Measurements from ENCODE around the gene IQCK.

IQCK gene

DNA sequence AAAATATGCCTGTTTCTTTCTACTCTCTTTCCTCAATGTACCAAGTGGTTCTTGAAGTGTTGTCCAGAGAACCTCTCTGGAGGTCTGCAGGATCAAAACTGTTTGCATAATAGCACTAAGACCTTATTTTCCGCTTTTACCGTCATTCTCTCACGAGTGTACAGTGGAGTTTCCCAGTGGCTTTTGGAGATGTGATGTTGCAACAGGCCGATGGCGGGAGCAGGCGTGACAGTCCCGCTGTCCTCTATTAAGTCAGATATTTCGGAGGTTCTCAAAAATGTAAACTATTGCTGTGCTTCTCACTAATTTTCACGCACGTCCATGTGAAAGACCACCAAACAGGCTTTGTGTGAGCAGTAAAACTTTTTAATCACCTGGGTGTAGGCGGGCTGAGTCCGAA lies 174.8 kb downstream of the IQCK start:
- DNase-seq = no peak

DNA sequence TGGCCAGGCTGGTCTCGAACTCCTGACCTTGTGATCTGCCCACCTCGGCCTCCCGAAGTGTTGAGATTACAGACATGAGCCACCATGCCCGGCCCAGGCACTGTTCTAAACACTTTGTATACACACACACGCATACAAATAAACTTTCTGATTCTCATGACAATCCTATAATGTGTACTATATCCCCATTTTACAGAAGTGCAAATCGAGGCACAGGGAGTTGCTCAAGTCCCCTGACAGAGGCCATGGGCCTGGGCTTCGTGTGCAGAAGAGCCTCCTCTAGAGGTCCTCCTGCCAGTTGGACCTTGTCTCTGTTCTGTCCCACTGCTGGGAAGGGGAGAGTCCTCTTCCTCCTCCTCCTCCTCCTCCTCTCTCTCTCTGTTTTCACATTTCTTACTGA lies 176.5 kb downstream of the IQCK start:
- no peak for DNase-seq

DNA sequence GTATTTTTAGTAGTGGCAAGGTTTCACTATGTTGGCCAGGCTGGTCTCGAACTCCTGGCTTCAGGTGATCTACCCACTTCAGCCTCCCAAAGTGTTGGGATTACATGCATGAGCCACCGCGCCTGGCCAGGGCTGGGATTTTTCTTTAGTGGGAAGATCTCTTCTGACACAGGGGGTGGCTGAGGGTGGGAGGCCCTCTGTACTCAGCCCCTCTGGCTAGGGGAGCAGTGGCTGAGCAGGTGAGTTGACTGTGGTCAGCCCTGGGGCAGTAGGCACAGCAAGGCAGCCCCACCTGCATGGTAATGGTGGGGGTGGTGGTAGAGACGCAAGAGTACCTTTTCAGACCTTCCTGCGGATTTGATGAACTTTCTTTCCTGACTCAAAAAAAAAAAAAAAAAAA lies 178.9 kb downstream of the IQCK start:
- DNase-seq = no peak

DNA sequence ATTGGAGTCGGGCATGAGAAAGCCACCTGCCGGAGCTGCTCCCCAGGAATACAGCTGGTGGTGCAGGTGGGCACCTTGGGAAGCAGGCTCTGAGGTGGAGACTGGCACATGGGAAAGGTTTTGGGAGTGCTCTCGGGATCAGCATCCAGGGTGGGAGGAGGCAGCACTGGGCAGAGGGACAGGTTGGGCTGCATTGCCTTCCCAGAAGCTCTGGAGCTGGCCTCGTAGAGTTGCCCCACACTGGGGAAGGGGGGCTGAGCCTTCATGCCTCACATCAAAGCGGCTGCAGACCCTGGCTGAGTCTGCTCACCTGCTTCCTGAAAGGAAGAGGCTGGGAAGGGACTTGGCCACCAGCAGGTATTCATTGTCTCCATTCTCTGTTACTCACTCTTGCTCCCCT lies 180.1 kb downstream of the IQCK start:
- DNase-seq = no peak

DNA sequence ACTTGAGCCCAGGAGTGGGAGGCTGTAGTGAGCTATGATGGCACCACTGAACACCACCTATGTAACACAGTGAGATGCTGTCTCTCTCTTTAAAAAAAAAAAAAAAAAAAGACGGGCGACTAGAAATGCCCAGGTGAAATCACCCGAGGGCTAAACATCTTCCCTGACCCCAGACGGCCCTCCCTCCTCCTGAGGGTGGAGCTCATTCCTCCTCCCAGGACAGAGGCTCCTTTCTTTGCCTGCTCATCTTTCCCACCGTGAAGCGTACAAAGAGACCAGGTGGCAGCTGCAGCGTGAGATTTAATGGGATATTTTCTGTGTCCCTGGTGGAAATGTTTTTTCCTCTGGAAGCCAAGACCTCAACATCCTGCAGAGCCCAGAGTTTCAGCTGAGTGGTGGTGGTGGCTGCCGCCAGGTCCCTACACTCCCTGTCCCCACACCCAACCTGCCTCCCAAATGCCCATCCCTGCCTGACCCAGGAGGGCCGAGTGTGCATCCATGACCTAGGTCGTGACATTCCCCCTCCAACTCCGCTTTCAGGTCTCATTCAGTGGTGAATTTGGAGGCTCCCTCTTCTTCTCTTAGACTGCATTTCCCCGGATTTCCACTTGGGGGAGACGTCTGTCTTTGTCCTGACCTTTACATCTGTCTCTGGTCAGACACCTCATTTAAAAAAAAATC lies 181.0 kb downstream of the IQCK start:
- DNase-seq = no peak

DNA sequence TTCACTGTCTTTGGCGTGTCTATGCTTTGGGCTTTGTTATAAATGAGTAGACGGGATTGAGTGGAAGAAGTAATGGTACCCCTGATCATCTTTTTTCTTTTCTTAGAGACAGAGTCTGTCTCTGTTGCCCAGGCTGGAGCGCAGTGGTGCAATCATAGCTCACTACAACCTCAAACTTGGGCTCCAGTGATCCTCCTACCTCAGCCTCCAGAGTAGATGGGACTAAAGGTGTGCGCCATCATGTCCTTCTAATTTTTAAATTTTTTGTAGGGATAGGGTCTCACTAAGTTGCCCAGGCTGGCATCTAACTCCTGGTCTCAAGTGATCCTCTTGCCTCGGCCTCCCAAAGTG lies 181.5 kb downstream of the IQCK start:
- no peak for DNase-seq

DNA sequence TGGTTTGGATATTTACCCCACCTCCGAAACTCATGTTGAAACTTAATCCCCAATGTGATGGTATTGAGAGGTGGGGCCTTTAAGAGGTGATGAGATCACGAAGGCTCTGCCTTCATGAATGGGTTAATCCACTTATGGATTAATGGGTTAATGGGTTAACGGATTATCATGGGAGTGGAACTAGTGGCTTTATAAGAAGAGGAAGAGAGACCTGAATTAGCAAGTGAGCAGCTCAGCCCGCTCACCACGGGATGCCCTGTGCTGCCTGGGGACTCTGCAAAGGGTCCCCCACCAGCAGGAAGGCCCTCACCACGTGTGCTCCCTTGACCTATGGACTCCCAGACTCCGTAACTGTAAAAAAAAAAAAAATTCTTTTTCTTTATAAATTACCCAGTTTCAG lies 183.1 kb downstream of the IQCK start:
- no peak for DNase-seq

DNA sequence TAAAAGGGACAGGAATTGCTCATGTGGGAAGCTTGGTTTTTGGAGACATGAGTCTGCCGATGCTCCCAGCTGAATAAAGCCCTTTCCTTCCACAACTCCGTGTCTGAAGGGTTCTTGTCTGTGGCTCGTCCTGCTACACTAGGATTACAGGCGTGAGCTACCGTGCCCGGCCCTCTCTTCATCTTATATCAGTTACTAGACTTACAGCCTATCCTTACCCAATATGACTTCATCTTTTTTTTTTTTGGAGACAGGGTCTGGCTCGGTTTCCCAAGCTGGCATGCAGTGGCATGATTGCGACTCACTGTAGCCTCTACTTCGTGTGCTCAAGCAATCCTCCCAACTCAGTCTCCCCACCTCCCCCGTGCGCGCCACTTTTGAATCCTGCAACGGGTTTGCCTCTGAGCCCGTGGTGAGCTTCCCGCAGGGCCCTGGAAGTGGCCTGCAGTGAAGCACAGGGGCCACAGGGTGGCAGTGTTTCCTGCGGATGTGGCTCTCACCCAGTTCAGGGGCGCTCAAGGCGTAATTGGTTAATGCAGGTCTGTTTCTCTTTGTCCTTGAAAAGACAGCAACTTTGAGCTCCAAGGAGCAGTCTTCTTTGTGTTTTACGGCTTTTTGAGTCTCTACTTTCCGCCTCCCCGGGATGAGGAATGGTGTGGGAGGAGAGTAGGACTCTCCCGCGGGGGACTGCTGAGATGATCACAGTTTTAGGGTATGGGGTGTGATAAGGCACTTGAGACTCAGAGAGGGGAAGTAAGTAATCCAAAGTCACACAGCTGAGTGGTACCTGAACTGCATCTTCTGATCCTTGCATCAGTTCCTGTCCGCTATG lies 189.3 kb downstream of the IQCK start:
- DNase-seq = no peak

Data from NCI-H1436 treated with DMSO at 0.1 percent for 48 hours (cell line).